Measurements from ENCODE around the gene PSENEN.
"Not testable (repeated sequence)": the region's sequence is repeated elsewhere in the genome, so short reads cannot be mapped to it uniquely, and the experiment has no call there.

PSENEN gene

GRCh38 chr19:35751839-35752745 is 6.6 kb downstream of the PSENEN start:
- no peak for DNase-seq (ENCODE audit: low read depth)

GRCh38 chr19:35752746-35753350 is 7.4 kb downstream of the PSENEN start:
- no peak for DNase-seq (ENCODE audit: low read depth)

- no peak for DNase-seq (ENCODE audit: low read depth)
These were observed 8.4 kb downstream of the PSENEN start for GRCh38 chr19:35753634-35754369.

GRCh38 chr19:35754370-35755130 is 9.1 kb downstream of the PSENEN start:
- DNase-seq (ENCODE audit: low read depth): no peak

GRCh38 chr19:35755131-35755549 is 9.7 kb downstream of the PSENEN start:
- DNase-seq (ENCODE audit: low read depth): no peak

- peak; percentile 57 for DNase-seq (ENCODE audit: low read depth)
These were observed 10.3 kb downstream of the PSENEN start for GRCh38 chr19:35755550-35756376.

GRCh38 chr19:35756377-35757230 is 11.2 kb downstream of the PSENEN start, which contains the start of gene HSPB6:
HSPB6 (minus strand) TSS chr19:35757029; CDS start chr19:35757008, 21 bp downstream.
- no peak for DNase-seq (ENCODE audit: low read depth)

GRCh38 chr19:35757231-35757748 is 11.8 kb downstream of the PSENEN start:
- DNase-seq (ENCODE audit: low read depth): peak; percentile 91

GRCh38 chr19:35757749-35758608 is 12.5 kb downstream of the PSENEN start, which contains the start of gene PROSER3:
PROSER3 (plus strand) TSS chr19:35758176; CDS start chr19:35758216, 40 bp downstream.
- peak; percentile 99 for DNase-seq (ENCODE audit: low read depth)

- DNase-seq (ENCODE audit: low read depth): no peak
These were observed 14.2 kb downstream of the PSENEN start for GRCh38 chr19:35759697-35760096.

- DNase-seq (ENCODE audit: low read depth): no peak
These were observed 15.4 kb downstream of the PSENEN start for GRCh38 chr19:35760711-35761349.

GRCh38 chr19:35764432-35765315 is 19.2 kb downstream of the PSENEN start:
- DNase-seq (ENCODE audit: low read depth): no peak

- no peak for DNase-seq (ENCODE audit: low read depth)
These were observed 21.2 kb downstream of the PSENEN start for GRCh38 chr19:35766571-35767104.

GRCh38 chr19:35767288-35768081 is 22.0 kb downstream of the PSENEN start:
- no peak for DNase-seq (ENCODE audit: low read depth)

- DNase-seq (ENCODE audit: low read depth): no peak
These were observed 22.6 kb downstream of the PSENEN start for GRCh38 chr19:35768082-35768421.

- DNase-seq (ENCODE audit: low read depth): not testable (repeated sequence)
These were observed 26.9 kb downstream of the PSENEN start for GRCh38 chr19:35772362-35772761.
